HG02678 (cell line): ENCODE results near the gene ZNF853.
A peak's percentile ranks its signal among the peaks of the same experiment; 100 is the strongest.
"Not testable (repeated sequence)": the region's sequence is repeated elsewhere in the genome, so short reads cannot be mapped to it uniquely, and the experiment has no call there.

Experiments
- ATAC-seq: cut with Tn5 transposase; IDR thresholded peaks from one replicate; pipeline ENCODE4 v1.9.1; 2021; ENCODE audit warnings: mild to moderate bottlenecking, moderate library complexity; ENCODE audit not compliant: unreplicated experiment

The ZNF853 gene

DNA sequence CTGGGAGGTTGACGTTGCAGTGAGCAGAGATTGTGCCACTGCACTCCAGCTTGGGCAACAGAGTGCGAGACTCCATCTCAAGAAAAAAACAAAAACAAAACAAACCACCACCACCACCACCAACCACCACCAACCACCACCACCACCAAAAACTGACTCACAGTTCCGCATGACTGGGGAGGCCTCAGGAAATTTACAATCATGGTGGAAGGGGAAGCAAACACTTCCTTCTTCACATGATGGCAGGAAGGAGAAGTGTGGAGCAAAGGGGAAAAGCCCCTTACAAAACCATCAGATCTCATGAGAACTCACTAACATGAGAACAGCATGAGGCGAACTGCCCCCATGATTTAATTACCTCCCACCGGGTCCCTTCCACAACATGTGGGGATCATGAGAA is 19.6 kb downstream of the ZNF853 start:
- ATAC-seq, result not testable (repeated sequence)

DNA sequence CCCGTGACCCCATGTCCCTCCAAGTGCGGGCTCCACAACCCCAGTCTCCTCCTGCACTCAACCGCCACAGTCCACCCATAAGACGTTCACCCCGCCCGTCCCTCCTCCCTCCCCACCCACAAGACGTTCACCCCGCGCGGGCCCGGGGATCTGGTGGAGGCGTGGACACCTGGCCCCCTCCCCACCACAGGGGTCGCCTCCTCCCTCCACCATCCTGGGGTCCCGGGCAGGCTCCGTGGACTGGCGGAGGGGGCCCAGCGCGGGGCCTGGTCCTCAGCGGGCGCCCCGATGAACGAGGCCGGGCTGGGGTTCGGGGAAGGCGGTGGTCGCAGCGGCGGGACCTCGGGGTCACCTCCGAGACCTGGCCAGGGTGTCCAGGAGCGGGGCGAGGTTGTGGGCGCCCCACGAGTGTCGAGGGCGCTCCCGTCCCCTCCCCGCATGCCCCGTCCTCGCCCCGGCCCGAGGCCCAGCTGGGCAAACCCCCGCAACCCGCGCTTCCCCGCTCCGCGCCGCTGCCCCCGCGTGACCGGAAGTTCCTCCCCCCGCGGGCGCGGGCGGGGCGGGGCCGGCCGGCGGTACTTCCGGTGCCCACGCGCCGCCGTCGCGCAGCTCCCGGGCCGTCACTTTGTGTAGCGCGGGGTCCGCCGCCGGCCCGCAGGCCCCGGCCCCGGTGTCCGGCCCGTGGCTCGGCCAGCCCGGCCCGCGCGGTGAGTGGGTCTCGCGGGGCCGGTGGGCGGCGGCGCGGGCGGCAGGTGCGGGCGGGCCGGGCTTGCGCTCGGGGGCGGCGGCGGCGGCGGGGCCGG is 21.5 kb downstream of the ZNF853 start, which contains the start of gene ZNF316:
ZNF316 (plus strand) TSS at position 578 of the 803 bp plus-strand sequence. CDS start 5,092 bp downstream, outside the sequence.
- ATAC-seq, result peak; percentile 76

DNA sequence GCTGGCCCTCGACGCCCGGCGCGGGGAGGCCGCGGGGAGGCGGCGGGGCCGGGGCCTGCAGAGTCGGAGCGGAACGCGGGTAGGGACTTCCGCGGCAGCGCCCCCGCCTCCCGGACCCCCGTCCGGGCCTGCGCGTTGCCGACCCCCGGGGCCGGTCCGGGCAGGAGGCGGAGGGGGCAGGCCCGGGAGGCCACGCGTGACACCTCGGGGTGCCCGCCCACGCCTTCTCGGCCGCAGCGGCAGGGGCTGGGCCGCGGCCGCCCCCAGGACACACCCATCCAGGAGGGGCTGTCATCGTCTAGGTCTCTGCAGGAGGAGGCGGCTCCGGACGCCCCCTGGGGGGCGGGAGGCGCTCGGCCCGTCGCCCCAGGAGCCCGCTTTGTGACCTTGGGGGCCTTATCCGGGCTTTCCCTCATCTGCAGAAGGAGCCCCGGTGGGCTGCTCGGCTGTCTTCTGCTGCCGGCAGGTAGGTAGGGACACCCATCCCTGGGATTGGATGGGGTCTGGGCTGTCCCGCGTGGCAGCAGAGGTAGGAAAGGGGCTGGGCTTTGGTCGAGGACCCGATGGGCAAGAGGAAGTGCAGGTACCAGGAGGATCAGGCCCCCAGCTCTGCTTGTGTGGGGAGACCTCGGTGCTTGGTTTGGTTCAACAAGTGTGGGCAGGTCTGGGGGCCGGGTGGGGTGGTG is 22.3 kb downstream of the ZNF853 start:
- ATAC-seq, result peak; percentile 80

DNA sequence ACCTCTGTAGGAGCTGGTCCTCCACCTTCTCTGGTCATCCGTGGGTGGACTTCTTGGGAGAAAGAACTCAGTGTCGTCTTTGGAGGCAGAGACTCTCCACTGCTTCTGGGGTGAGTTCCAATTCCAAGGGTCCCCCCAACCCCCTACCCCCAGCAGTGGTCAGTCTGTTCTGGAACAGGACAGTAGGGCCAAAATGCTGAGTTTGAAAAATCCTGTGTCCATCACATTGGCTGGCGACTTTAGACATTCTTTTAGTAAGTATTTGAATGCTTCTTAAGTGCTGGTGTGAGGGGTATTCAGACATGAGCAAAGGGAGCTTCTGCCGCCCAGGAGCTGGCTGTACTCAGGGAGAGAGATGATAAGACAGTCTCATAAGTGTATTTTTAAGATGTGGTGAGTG is 23.6 kb downstream of the ZNF853 start:
- ATAC-seq, result no peak

DNA sequence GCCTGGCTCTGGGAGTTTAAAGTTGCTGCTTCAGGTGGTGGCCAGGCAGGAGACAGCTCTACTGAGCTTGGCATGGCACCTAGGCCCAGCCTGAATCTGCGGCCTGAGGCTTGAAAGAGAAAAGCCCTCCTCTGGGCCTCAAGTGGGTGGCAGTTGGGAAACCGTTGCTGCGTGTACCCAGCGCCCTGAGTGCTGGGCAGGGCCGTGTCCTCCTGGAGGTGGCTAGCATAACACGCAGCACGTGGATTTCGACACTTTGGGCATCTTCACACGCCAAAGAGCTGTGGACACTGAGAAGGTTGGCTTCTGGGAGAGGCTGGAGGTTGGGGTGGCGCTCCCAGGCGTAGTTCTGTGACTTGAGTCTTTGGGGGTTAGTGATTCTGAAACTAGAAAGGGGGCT is 24.2 kb downstream of the ZNF853 start:
- ATAC-seq, result no peak

DNA sequence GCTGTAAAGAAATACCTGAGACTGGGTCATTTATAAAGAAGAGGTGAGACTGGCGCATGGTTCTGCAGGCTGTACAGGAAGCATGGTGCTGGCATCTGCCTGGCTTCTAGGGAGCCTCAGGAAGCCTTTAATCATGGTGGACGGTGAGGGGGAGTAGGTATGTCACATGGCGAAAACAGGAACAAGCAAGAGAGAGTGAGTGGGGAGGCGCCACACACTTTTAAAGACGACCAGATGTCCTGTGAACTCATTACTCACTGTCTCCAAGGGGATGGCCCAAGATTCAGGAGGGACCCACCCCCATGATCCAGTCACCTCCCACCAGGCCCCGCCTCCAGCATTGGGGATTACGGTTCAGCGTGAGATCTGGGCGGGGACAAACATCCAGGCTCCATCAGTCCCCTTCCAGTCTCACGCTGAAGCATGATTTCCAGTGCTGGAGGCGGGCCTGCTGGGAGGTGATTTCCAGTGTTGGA is 24.9 kb downstream of the ZNF853 start:
- no peak for ATAC-seq

DNA sequence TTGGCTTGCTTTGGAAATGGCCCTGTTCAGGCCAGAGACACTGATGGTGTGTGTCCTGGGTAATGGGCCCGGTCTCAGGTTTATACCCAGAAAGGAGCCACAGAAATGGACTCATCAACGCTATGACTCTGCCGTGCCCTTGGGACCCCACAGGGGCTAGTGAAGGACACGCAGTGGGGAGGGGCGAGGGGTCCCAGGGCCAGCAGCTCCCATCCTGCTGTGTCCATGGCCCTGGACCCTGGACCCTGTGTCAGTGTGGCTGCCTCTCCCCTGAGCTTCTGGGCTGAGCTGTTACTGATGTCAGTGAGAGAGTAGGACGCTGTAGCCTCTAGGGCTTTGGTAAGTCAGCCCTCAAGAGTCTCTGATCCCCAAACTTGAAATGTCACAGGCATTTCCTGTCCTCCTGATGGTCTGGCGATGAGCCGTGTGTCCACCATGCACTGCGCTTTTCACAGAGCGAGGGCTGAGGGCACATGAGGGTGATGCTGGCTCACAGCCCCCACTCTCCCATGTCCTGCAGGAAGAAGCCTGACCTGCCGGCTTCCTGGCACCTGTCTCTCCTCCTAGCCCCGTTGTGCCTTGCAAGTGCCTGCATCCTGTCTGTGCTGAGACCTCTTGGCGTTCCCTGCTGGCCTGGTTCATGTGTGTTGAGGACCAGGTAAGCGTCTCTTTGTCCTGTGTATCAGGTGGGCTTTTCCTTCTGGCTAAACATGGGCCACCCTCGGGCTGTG is 26.1 kb downstream of the ZNF853 start:
- no peak for ATAC-seq

DNA sequence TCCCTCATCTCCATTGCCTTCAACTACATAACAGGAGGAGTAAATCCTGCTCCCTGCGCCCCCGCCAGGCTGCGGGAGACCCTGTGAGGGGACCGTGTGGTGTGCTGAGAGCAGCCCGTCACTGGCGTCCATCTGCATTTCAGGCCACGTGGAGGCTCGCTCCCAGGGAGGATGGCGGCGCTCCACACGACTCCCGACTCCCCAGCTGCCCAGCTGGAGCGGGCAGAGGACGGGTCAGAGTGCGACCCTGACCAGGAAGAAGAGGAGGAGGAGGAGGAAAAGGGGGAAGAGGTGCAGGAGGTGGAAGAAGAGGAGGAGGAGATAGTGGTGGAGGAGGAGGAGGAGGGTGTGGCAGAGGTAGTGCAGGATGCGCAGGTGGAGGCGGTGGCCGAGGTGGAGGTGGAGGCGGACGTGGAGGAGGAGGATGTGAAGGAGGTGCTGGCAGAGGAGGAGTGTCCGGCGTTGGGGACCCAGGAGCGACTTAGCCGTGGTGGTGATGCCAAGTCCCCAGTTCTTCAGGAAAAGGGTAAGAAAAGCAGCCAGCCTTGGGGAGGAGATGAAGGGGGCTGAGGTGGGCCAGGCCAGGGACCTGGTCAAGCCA is 26.9 kb downstream of the ZNF853 start:
- no peak for ATAC-seq

DNA sequence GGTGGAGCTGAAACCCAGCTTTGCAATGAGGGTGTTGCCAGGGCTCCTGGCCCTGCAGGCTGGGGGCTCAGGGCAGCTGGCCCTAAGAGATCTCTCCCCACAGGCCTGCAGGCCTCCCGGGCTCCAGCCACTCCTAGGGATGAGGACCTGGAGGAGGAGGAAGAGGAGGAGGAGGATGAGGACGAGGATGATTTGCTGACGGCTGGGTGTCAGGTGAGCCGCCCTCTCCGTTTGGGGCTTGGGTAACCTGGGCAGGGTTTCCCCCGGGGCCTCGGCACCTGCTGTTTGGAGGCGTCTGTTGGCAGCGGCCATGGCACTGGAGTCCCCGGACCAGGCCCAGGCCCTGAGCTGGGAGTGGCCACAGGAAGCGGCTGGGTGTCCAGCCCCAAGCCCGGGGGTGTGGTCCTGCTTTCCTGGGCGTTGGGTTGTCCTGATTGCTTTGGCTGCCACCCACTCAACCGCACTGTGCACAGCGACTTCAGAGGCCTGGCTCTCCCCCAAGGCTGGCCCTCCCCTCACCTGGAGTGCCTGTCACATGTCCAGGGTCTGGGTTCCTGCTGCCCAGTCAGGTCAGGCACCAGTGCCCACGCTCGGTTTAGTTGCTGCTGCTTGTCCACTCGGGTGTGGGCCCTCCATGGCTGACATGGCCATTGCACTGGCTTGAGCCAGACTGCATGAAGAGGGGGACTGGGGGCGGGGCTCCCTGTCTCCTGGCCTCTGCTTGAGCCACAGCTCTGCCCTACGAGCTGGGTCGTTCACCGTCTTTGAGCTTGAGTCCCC is 27.6 kb downstream of the ZNF853 start:
- ATAC-seq, result no peak

DNA sequence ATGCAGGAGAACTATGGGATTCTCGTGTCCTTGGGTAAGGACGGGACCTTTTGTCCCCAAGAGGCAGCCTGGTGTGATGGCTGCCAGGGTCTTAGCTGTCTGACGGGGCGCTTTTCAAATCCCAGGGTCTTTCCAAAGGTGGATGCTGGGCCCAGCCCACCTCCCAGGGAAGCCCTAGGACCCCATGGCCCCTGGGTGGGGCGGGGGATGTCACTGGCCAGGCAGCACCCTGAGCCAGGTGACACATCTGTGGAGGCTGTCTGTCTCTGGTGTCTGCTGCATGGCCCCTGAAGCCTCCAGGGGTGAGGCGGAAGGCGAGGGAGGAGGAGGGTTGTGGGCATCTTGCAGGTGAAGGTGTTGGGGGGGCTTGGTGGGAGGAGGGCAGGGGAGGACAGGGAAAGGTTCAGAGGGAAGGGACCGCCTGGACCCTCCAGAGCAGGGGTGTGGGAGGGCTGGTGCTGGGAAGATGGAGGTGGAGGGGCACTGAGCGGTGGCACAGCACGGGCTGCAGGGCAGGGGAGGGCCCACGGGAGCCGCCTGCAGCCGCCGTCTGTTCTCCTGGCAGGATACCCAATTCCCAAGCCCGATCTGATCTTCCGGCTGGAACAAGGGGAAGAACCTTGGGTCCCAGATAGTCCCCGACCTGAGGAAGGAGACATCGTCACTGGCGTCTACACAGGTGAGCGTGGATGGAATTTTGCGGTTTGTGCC is 28.7 kb downstream of the ZNF853 start:
- no peak for ATAC-seq

DNA sequence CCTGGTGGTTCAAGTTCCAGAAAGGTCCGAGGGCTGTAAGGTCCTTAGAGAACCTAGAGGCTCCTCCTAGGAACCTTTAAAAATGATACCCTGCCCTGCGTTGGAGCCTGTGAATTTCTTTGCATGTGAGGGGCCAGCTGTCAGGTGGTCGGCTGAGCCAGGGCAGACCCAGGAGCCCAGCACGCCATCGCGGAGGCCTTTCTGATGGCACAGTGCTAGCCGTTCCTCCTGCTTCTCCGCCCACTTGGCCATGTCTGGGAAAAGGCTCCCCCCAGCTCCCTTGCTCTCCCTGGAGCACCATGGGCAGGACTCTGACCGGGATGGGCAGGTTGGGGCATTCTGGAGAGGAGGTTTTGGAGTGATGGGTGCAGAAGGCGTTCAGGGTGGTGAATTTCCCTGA is 29.3 kb downstream of the ZNF853 start:
- ATAC-seq, result no peak

DNA sequence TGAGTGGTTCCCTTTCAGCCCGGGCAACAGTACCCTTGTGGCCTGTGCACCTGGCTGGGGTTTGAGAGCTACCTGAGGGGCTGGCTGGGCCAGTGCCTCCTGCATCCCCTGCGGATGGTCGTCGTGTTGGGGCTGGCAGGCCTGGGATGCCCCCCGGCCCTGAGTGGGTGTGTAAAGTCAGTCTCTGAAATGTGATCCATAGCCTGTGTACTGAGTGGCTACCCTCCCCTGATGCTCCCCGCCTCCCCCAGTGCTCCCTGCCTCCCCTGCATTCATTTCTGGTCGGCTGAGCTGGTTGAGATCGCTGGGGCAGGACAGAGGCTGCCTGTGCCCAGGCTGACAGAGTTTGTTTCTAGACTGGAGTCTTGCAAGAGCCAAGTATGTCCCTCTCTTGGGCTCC is 31.1 kb downstream of the ZNF853 start:
- ATAC-seq, result no peak

DNA sequence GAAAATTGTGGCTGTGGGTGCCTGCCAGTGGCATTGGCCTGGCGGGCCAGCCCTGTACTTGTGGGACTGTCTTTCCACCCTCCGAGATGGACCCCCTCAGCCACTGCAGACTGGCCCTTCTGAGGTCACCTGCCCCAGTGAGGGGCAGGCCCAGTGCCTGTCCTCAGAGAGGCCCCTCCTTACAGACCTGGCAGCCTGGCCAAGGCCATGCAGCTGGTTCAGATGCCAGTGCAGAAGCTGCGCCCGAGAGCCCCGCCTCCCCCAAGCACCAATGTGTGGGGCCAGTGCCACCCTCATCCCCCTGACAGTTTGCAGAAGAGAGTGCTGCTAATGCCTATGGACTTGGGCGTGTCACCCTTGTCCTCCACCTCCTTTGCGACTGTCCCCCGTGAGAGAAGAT is 31.7 kb downstream of the ZNF853 start:
- ATAC-seq, result no peak

DNA sequence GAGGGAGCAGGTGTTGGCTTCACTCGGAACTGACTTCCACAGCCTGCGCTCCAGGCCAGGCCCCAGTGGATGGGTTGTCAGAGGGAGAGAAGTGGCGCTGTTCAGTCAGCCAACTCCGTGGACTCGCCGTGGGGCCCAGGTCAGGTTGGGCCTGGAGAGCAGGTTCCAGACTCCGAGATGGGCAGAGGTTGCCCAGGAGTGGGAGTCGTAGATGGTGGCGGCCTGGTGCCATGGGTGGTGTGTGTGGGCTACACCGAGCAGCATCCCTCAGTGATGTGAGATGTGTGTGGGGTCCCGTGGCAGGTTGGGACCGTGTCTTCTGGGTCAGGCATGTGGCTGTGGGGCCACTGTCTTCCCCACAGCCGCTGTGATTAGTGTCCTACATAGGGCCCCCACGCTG is 32.1 kb downstream of the ZNF853 start:
- ATAC-seq, result no peak

DNA sequence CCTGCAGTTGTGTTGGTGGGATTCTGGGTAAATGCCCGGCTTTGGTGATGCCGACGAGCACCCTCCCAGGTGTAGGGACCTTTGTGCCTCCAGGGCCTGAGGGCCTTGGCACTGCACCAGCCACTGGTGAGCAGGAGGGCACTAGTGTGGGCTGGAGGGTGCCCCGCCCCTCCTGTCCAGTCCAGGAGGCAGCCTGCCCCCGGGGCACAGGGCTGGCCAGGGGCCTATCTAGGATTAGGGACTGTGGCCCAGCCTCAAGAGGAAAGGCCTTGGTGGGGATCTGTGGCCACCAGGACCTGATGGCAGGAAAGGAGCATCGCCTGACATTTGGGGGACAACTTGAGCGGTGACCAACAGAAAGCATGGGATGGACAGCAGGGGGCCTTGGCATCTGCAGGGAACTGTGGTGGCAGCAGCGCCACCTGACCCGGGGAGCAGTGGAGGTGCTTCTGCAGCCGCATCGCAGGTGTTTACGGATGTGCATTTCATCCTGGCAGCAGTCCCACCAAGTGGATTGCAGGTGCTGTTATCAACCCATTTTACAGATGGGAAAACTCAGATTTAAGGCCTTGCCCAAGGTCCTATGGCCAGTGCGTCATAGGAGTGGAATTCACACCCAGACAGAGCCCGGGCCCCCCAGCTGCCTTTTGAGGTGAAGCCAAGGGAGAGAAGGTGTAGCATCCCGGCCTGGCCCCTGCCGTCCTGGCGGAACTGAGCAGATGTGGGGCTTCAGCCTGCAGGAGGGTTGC is 32.8 kb downstream of the ZNF853 start:
- ATAC-seq, result no peak

DNA sequence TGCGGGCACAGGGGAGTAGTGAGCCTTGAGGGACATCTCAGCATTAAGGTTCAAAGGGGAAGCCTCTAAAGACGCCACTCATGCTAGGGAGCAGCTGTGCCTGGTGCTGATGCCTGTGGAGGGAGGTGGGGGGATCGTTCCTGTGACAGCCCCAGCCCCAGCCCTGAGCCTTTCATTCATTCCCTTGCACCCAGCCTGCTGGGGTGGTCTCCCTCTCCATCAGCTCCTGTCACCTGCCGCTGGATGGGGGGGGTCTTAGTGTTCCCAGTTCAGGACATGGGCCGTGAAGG is 33.4 kb downstream of the ZNF853 start:
- no peak for ATAC-seq

DNA sequence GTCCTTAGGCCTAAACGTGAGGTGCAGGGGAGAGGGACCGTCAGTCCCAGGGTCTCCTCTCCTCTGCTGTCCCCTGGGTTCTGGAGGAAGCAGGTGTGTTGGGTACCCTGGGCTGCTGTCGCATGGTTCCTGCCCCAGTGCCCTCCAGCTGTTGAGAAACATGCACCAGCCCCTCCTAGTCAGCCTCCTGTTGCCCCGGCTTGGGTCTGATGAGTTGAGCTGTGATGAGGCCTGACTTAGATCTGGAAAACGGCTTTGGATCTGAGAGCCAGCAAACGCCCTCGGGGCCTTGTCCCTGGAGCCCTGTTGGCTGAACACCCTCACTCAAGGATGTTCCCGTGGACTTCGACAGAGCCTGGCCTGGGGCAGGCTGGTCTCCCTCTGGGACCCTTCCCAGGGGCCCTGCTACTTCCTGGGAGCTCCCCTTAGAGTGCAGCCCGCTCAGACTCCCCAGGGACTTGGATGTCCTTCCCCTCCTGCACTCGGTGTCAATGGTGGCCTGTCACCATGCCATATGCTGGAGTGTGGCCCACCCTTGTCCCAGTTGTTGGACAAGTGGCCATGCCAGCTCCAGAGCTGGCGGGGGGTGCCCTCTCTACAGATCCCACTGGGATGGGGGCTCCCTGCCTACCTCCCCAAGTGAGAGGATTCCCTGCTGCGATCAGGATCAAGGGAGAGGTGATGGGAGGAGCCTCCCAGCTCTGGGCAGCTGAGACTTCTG is 34.0 kb downstream of the ZNF853 start:
- ATAC-seq, result no peak

DNA sequence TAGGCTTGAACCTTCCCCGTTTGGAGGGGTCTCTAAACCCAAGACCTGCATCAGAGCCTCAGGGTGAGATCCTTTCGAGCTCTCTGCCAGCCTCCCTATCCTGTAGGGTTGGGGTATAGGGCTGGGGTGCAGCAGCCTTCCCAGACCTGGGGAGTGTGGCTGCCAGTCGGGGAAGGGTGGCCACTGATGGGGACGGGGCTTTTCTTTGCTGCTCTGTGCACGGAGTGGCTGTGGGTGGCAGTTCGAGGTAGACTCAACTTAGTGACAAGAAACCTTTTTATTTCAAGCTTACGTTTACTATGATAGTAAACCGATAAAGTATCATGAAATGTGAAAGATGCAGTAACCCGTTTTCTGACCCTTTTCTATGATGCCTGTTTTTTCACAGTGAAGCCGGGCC is 34.7 kb downstream of the ZNF853 start:
- no peak for ATAC-seq
